Measurements from ENCODE around the gene ARL14EP.

Gene ARL14EP

DNA sequence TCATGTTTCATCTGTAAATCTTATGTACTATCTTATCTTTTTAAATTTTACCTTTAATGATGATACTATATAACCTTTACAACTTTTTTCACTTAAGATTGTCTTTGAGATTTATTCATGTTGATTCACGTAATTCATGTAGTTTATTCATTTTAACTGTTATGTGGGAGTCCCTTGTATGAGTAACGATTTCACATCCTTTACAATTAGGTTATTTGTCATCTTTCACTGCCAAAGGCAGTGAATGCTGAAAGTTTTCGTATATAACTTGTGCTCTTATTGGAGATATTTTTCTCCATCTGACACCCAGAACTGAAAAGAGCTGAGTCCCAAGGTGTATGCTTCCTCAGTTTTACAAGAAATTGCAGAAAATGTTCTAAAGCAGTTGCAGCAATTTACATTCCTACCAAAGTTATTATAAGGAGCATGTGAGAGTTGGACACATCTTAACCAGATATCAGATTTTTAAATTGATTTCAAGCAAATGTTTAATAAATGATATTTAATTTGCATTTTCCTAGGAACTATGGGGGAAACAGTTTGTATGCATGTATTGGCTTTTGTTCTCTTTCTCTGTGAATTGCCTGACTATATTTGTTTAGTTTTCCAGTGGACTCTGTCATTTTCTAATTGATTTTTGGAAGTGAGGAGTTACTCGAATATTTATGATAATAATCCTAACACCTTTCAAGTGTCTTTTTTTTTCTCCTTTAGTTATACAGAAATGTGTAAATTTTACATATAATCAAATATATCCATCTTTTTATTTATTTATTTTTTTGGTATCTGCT is 6.4 kb downstream of the ARL14EP start:
- TF ChIP-seq, protein P1, sequence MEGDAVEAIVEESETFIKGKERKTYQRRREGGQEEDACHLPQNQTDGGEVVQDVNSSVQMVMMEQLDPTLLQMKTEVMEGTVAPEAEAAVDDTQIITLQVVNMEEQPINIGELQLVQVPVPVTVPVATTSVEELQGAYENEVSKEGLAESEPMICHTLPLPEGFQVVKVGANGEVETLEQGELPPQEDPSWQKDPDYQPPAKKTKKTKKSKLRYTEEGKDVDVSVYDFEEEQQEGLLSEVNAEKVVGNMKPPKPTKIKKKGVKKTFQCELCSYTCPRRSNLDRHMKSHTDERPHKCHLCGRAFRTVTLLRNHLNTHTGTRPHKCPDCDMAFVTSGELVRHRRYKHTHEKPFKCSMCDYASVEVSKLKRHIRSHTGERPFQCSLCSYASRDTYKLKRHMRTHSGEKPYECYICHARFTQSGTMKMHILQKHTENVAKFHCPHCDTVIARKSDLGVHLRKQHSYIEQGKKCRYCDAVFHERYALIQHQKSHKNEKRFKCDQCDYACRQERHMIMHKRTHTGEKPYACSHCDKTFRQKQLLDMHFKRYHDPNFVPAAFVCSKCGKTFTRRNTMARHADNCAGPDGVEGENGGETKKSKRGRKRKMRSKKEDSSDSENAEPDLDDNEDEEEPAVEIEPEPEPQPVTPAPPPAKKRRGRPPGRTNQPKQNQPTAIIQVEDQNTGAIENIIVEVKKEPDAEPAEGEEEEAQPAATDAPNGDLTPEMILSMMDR (IDR thresholded peaks at IDR 0.05; ENCODE audit: low read depth, low read length): no peak
- H3K4me1 ChIP-seq: no peaks in the 10 kb centered on the region
- H3K4me3 ChIP-seq (ENCODE audit: low read depth, low read length): no peak overlapping the region
- no peaks in the 10 kb centered on the region for H3K27me3 ChIP-seq
- DNase-seq: no peak
- no peaks in the 10 kb centered on the region for H3K36me3 ChIP-seq
- no peaks in the 10 kb centered on the region for H3K9me3 ChIP-seq

DNA sequence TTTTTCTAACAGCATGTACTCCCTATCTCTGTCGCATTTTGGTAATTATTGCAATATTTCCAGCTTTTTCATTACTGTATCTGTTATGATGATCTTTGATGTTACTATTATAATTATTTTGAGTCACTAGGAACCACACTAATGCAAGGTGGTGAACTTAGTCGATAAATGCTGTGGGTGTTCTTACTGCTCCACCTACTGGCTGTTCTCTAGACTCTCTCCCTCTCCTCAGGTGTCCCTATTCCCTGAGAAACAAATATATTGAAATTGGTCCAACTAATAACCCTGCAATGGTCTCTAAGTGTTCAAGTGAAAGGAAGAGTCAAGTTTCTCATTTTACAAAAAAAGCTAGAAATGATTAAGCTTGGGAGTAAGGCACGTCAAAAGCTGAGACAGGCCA is 10.5 kb downstream of the ARL14EP start:
- DNase-seq: no peak
- Histone ChIP-seq H3K36me3 (no peaks in the 10 kb centered on the region), H3K4me1 (no peaks in the 10 kb centered on the region), H3K4me3 (ENCODE audit: low read depth, low read length) (no peak overlapping the region), H3K9me3 (no peaks in the 10 kb centered on the region), H3K27me3 (no peaks in the 10 kb centered on the region)
- TF ChIP-seq, protein P1 (IDR thresholded peaks at IDR 0.05; ENCODE audit: low read depth, low read length): peak; percentile 50

DNA sequence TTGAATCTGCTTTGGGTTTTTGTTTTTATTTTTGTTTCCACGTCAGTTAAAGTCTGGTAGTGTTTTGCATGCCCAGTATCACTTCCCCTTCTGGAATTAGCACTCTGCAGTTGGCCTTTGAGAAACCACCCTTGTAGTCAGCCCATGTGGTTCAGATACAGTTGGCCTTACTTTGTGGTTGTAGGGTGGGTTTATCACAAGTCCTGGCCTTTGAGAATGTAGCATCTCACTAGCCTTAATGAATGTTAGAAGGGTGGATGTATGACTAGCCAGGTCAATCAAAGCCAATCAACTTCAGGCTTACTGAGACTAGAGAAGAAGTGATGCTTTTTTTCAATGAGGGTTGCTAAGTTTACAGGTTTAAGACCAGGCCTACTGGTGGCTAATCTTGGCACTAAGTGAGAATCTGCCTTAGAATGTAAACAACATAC is 19.8 kb downstream of the ARL14EP start:
- Histone ChIP-seq H3K4me1 (no peaks in the 10 kb centered on the region), H3K9me3 (no peaks in the 10 kb centered on the region), H3K27me3 (no peaks in the 10 kb centered on the region), H3K36me3 (no peaks in the 10 kb centered on the region), H3K4me3 (ENCODE audit: low read depth, low read length) (no peak overlapping the region)
- TF ChIP-seq, protein P1 (IDR thresholded peaks at IDR 0.05; ENCODE audit: low read depth, low read length): no peak
- DNase-seq: no peak

DNA sequence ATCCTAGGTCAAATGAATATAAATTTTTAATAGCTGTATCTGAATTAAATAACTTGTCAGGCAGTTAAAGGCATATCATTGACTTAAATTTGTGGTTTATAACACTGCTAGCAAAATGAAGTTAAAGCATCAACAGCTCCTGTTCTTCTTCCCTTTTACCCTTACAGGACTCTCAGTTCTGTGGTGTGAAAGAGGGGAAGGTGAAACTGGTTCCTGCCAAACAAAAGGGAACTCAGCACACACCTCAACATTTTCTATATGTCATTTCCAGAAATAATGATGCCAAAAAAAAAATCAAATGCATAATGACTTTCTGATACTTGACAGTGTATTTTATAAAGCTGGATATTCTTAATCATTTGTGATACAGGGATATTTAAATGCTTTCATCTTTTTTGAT is 21.2 kb downstream of the ARL14EP start:
- DNase-seq: no peak
- Histone ChIP-seq H3K4me1 (no peaks in the 10 kb centered on the region), H3K27me3 (no peaks in the 10 kb centered on the region), H3K4me3 (ENCODE audit: low read depth, low read length) (no peak overlapping the region), H3K9me3 (no peaks in the 10 kb centered on the region), H3K36me3 (no peaks in the 10 kb centered on the region)
- TF ChIP-seq, protein P1 (IDR thresholded peaks at IDR 0.05; ENCODE audit: low read depth, low read length): no peak

DNA sequence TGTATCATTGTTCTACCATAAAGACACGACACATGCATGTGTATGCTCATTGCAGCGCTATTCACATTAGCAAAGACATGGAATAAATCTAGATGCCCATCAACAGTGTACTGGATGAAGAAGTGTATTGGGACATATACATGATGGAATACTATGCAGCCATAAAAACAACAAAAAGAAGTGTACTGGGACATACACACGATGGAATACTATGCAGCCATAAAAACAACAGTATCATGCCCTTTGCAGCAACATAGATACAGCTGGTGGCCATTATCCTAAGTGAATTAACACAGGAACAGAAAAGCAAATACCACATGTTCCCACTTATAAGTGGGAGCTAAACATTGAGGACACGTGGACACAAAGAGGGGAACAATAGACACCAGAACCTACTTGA is 22.7 kb downstream of the ARL14EP start:
- H3K4me3 ChIP-seq (ENCODE audit: low read depth, low read length): no peak overlapping the region
- DNase-seq: no peak
- TF ChIP-seq, protein P1 (IDR thresholded peaks at IDR 0.05; ENCODE audit: low read depth, low read length): no peak
- H3K36me3 ChIP-seq: no peaks in the 10 kb centered on the region
- no peaks in the 10 kb centered on the region for H3K27me3 ChIP-seq
- no peaks in the 10 kb centered on the region for H3K4me1 ChIP-seq
- no peaks in the 10 kb centered on the region for H3K9me3 ChIP-seq

DNA sequence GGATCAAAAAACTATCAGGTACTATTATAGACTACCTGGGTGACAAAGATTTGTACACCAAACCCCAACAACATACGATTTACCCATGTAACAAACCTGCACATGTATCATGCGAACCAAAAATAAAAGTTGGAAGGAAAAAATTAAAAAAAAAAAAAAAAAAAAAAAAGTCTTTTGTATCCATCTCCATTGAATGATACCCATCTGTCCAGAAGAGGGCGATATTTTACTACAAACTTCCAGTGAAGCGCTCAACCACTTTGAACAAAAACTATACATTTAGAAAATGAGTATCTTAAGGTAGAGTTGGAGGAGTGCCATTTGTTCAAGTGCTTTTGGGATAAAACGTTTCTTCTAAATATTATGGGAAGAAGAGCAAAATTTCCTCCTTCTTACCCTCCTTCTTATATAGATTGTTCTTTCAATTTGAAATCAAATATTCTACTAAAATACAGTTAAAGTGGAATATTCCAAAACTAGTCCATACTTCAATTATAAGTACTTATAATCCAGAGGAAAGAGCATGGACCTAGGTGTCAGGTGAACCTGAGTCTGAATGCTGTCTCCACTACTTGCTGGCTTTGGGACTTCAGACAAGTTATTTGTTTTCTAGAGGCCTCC is 23.3 kb downstream of the ARL14EP start:
- H3K4me3 ChIP-seq (ENCODE audit: low read depth, low read length): no peak overlapping the region
- H3K27me3 ChIP-seq: no peaks in the 10 kb centered on the region
- H3K9me3 ChIP-seq: no peaks in the 10 kb centered on the region
- no peaks in the 10 kb centered on the region for H3K4me1 ChIP-seq
- no peak for DNase-seq
- no peaks in the 10 kb centered on the region for H3K36me3 ChIP-seq
- TF ChIP-seq, protein P1 (IDR thresholded peaks at IDR 0.05; ENCODE audit: low read depth, low read length): peak; percentile 39
